GM12878 (cell line): ENCODE data around the gene GARNL3. TPM values are rescaled to one million over a fixed set of nuclear protein-coding genes. Genes with fewer than 3 reads are reported as not detected.

Source experiments
- ATAC-seq: fragments of 200-7000 bp; cut with Tn5 transposase; 3 replicates; pipeline ENCODE4 v1.9.1; 2020; ENCODE audit warnings: mild to moderate bottlenecking, moderate library complexity
- BruUV-seq: library from RNA; stranded (reverse); fragments of 400-500 nt; replicated peaks from 2 replicates; lab custom pipeline; 2021; lab: Mats Ljungman, UMichigan
- CTCF ChIA-PET: fragments of 300-600 bp; sonication (Branson Sonifier 250); formaldehyde crosslinking; extraction: SDS; loops from one replicate; lab custom pipeline; 2021; ENCODE audit warnings: inconsistent platforms; lab: Yijun Ruan, JAX
- POLR2A ChIA-PET: fragments of 350-600 bp; formaldehyde crosslinking; extraction: SDS; loops from one replicate; lab custom pipeline; 2021; ENCODE audit warnings: inconsistent platforms; lab: Charles Lee
- RAD21 ChIA-PET: fragments of 300-600 bp; sonication (Branson Sonifier 250); formaldehyde crosslinking; loops from one replicate; lab custom pipeline; 2023; ENCODE audit warnings: antibody characterized with exemption; ENCODE audit not compliant: unreplicated experiment; lab: Charles Lee
- SMC1A ChIA-PET: fragments of 300-600 bp; sonication (Branson Sonifier 250); formaldehyde crosslinking; loops from one replicate; lab custom pipeline; 2023; ENCODE audit not compliant: unreplicated experiment, uncharacterized antibody; lab: Charles Lee
- DNase-seq: peaks from one replicate; pipeline ENCODE4 v3.0.0-alpha.2; 2011; ENCODE audit warnings: low read depth, low spot score
- FAIRE-seq: peaks from 3 replicates; lab custom pipeline; 2011; peaks lifted over from hg19 to GRCh38; lab: Jason Lieb, UNC
- H2AFZ ChIP-seq: 2 replicates; pipeline ENCODE4 v1.6.0; 2011; ENCODE audit warnings: low read depth, low read length, control low read depth; ENCODE audit not compliant: control insufficient read depth
- H3K27ac ChIP-seq: 2 replicates; pipeline ENCODE4 v1.5.1; 2011; ENCODE audit warnings: control low read depth; ENCODE audit not compliant: control insufficient read depth, insufficient read depth
- H3K27me3 ChIP-seq, 2 experiments: replicated peaks in 1 of 2; 2 replicates each; pipeline versions ENCODE4 v1.6.0 to v1.6.1; 2011; ENCODE audit warnings: low read length in 1 of 2; ENCODE audit not compliant: control insufficient read depth in 2 of 2, insufficient read depth in 2 of 2
- H3K36me3 ChIP-seq, 2 experiments: 2 replicates each; pipeline ENCODE4 v1.5.1; 2011; ENCODE audit warnings: low read length in 1 of 2; ENCODE audit not compliant: control insufficient read depth in 2 of 2, insufficient read depth in 2 of 2
- H3K4me1 ChIP-seq: 2 replicates; pipeline ENCODE4 v1.6.1; 2011; ENCODE audit warnings: mild to moderate bottlenecking, low read length, moderate library complexity, mixed read lengths; ENCODE audit not compliant: control insufficient read depth, insufficient read depth
- H3K4me2 ChIP-seq: 2 replicates; pipeline ENCODE4 v1.6.0; 2011; ENCODE audit warnings: control low read depth; ENCODE audit not compliant: control insufficient read depth, insufficient read depth
- H3K4me3 ChIP-seq: fragments of 200-600 bp; sonication (generic); 2 replicates; pipeline ENCODE4 v1.5.1; 2016
- H3K79me2 ChIP-seq: 2 replicates; pipeline ENCODE4 v1.6.0; 2011; ENCODE audit warnings: low read length; ENCODE audit not compliant: control insufficient read depth, insufficient read depth
- H3K9ac ChIP-seq: 2 replicates; pipeline ENCODE4 v1.8.0; 2011; ENCODE audit warnings: low read length, control low read depth, mixed read lengths; ENCODE audit not compliant: control insufficient read depth, insufficient read depth
- H3K9me3 ChIP-seq: replicated peaks from 3 replicates; pipeline ENCODE4 v1.5.1; 2011; ENCODE audit warnings: mild to moderate bottlenecking, low read length; ENCODE audit not compliant: control insufficient read depth, insufficient read depth
- H4K20me1 ChIP-seq: 2 replicates; pipeline ENCODE4 v1.6.0; 2011; ENCODE audit not compliant: control insufficient read depth, insufficient read depth
- RAD21 ChIP-seq: IDR thresholded peaks from 2 replicates; pipeline ENCODE4 v1.6.1; 2011; ENCODE audit warnings: mild to moderate bottlenecking, low read depth, low read length, moderate library complexity; ENCODE audit not compliant: insufficient read depth
- SMC3 ChIP-seq: IDR thresholded peaks from 2 replicates; pipeline ENCODE4 v1.6.1; 2011; ENCODE audit warnings: low read length, improper control_type of control experiment, borderline replicate concordance
- WGBS: methylation state at CpG from one replicate; pipeline ENCODE4 v1.1.6; 2016; ENCODE audit warnings: low lambda C conversion rate; ENCODE audit not compliant: insufficient replicate concordance, insufficient coverage; ENCODE audit errors: missing lambda C conversion rate; 5-methylcytosine and 5-hydroxymethylcytosine counted together
- in situ Hi-C: fragments of 300-500 bp; cut with MboI; formaldehyde crosslinking; loops from 9 replicates; pipeline ENCODE4 v1.14.3; 2018; ENCODE audit warnings: mixed read lengths
- intact Hi-C: fragments of 100-400 bp; cut with micrococcal nuclease; formaldehyde crosslinking; loops from one replicate; pipeline ENCODE4 v1.14.2; 2022; ENCODE audit not compliant: unreplicated experiment
- polyA plus RNA-seq, 11 experiments: library from polyadenylated mRNA; depleted of rRNA in 4 of 11; unstranded in 6 of 11; stranded (reverse) in 5 of 11; fragments of >200 nt; fragmentation: Nextera tagmentation in 4 of 11; fragmentation: Illumina TruSeq in 1 of 11; extraction: Ambion mirVana in 4 of 11; extraction: Trizol in 1 of 11; gene quantifications; 1 replicate in 1 of 11; 2 replicates in 10 of 11; pipeline versions ENCODE4 v1.2.1 to v1.2.3, GENCODE V29; 2011 to 2016; ENCODE audit warnings: inconsistent platforms in 2 of 11, missing spikeins in 2 of 11, low read depth in 1 of 11
- total RNA-seq, 4 experiments: library from RNA; depleted of rRNA in 3 of 4; stranded (reverse); fragments of >200 nt in 3 of 4; fragmentation: Illumina TruSeq in 1 of 4; extraction: Trizol in 1 of 4; gene quantifications; 2 replicates each; pipeline versions ENCODE4 v1.2.1 to v1.2.3, GENCODE V29; 2013 to 2021
- TF ChIP-seq, protein P1 (sequence below): IDR thresholded peaks from 2 replicates; pipeline ENCODE4 v1.6.1; 2011; ENCODE audit warnings: mild to moderate bottlenecking, low read depth, low read length, moderate library complexity; ENCODE audit not compliant: insufficient replicate concordance
- TF ChIP-seq, protein P2 (sequence below), 3 experiments: IDR thresholded peaks in 2 of 3; conservative IDR thresholded peaks in 1 of 3; 2 replicates each; pipeline ENCODE4 v1.5.1; 2011; ENCODE audit warnings: low read depth in 3 of 3, low read length in 3 of 3, mild to moderate bottlenecking in 3 of 3, control low read depth in 2 of 3, moderate library complexity in 2 of 3, inconsistent platforms in 1 of 3, mixed read lengths in 1 of 3; ENCODE audit not compliant: control insufficient read depth in 2 of 3, insufficient read depth in 1 of 3; ENCODE audit errors: extremely low read depth in 1 of 3

Gene GARNL3
- total and polyA plus RNA-seq, 10 of the 15 experiments (the other 5 are each of a cell fraction or from before 2014, with no cell fraction given) = 0.89 to 13.2 (median 6.3) TPM

DNA sequence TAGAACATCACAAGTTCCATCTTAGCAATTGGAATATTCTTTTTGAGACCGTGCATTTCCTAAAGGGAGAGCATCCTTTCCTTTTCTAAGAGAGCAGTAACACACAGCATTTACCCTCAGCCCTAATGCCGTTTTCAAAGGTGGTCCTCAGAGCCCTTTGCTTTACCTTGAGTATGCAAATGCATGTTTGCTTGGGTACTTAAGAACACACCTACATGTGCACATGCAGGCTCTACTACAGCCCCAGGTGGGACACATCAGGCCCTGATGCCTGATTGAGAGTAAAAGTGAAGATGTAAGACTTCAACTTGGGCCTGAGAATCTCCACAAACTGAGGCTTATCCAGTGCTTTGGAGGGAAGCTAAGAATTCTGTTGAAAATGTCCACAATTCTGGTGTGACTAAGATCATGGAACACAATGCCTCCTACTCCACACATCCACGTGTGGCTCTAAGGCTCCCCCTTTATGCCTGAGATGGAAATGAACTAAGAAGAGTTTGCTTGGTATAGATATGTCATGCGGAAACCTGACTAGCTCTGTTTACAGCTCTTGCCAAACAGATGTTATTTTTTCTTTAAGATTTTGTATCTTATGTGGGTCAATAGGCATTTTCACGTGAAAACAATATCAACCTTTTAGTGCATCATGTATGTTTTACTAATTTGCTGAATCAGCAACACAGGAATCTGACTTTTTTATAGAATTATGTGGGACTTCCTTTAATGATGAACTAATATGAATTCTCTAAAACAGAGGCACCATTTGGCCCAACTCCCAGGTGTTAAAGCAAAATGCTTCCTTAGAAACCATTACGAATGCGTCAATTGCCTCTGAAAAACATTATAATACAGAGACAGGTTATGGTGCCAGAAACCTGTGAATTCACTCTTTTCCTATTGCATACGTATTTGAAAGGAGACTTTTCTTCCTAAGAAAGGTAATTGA lies 83.5 kb downstream of the GARNL3 start:
- Histone ChIP-seq H3K27me3 (no peaks in the 10 kb centered on the region), H3K4me1 (no peaks in the 10 kb centered on the region), H3K4me3 (no peak overlapping the region), H4K20me1 (no peaks in the 10 kb centered on the region), H3K79me2 (no peaks in the 10 kb centered on the region), H3K36me3 (no peaks in the 10 kb centered on the region), H3K9me3 (no peaks in the 10 kb centered on the region), H3K9ac (no peak overlapping the region), H3K4me2 (no peak overlapping the region), H2AFZ (no peak overlapping the region), H3K27ac (no peak overlapping the region)
- peak; percentile 50 for ATAC-seq
- BruUV-seq = no TSS peak
- WGBS = 80% methylated on average over 8 of the region's 8 CpGs
- POLR2A ChIA-PET = no interaction called here
- DNase-seq = no peak
- TF ChIP-seq RAD21 (peak; percentile 67), SMC3 (peak; percentile 44; the same call in 1 of the 2 replicates)
- TF ChIP-seq, protein P1, sequence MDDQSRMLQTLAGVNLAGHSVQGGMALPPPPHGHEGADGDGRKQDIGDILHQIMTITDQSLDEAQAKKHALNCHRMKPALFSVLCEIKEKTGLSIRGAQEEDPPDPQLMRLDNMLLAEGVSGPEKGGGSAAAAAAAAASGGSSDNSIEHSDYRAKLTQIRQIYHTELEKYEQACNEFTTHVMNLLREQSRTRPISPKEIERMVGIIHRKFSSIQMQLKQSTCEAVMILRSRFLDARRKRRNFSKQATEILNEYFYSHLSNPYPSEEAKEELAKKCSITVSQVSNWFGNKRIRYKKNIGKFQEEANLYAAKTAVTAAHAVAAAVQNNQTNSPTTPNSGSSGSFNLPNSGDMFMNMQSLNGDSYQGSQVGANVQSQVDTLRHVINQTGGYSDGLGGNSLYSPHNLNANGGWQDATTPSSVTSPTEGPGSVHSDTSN = no peak
- TF ChIP-seq, protein P2, sequence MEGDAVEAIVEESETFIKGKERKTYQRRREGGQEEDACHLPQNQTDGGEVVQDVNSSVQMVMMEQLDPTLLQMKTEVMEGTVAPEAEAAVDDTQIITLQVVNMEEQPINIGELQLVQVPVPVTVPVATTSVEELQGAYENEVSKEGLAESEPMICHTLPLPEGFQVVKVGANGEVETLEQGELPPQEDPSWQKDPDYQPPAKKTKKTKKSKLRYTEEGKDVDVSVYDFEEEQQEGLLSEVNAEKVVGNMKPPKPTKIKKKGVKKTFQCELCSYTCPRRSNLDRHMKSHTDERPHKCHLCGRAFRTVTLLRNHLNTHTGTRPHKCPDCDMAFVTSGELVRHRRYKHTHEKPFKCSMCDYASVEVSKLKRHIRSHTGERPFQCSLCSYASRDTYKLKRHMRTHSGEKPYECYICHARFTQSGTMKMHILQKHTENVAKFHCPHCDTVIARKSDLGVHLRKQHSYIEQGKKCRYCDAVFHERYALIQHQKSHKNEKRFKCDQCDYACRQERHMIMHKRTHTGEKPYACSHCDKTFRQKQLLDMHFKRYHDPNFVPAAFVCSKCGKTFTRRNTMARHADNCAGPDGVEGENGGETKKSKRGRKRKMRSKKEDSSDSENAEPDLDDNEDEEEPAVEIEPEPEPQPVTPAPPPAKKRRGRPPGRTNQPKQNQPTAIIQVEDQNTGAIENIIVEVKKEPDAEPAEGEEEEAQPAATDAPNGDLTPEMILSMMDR (IDR thresholded peaks at IDR 0.05 in 2 of 3, conservative IDR thresholded peaks at IDR 0.05 in 1 of 3; ENCODE audit: control insufficient read depth in 2 of 3, extremely low read depth in 1 of 3, insufficient read depth in 1 of 3, low read depth in 3 of 3, low read length in 3 of 3) = peak; percentile 42 to 50 (median 45); a peak in 5 of 6 replicates
- CTCF ChIA-PET = interaction anchor here (0.6 to 1.2 kb wide), 4 partner anchors 71 to 670 kb away, joined by 3 read pairs; no protein-coding TSS in a partner anchor
- FAIRE-seq = no peak
- SMC1A ChIA-PET = interaction anchor here (0.8 kb wide), 1 partner anchor 16 kb away, joined by 3 read pairs; no protein-coding TSS in a partner anchor
- in situ Hi-C loops = no loop called here
- intact Hi-C loops = loop anchor here (5.0 kb wide), 1 partner anchor 136 kb away; no protein-coding TSS in a partner anchor
- RAD21 ChIA-PET = interaction anchor here (1.5 kb wide), 1 partner anchor 133 kb away, joined by 3 read pairs; no protein-coding TSS in a partner anchor
